ENCODE measurements around the gene FAM174C.
A peak's percentile ranks its signal among the peaks of the same experiment; 100 is the strongest.

FAM174C gene

DNA sequence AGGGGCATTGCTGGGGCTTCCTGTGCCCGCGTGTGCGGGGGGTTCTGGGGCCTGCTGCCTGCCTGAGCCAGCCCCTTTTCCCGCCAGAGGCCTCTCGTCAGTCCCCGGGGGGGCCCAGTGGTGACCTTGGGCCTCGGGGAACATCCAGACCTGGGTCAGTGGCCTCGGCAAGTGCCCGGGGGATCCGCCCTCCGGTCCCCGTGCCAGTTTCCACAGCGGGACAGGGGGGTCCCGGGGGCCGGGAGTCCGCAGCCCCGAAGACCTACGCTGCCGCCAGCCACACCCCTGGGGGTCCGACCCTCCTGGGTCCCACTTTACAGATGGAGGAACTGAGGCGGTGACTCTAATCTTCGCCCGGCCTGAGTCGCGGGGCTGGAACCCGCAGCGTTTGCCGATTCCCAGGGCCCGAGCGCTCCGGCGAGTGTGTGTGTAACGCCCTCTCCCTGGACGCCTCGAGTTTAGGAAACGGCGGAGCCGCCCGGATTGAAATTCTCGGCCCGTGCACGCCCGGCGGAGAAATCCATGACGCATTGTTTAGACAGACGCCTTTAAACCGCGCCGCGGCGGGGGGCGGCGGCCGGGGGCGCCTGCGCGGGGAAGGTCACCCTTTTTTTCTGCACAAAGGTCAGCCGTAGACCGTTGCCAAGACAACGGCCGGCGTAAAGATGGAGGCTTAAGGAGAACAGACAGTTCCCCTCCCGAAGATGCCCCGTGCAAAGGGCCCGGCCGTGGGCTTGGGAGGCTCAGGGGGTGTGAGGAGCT, 49.7 kb downstream of the FAM174C start (continued):
- TF ChIP-seq, protein P1, sequence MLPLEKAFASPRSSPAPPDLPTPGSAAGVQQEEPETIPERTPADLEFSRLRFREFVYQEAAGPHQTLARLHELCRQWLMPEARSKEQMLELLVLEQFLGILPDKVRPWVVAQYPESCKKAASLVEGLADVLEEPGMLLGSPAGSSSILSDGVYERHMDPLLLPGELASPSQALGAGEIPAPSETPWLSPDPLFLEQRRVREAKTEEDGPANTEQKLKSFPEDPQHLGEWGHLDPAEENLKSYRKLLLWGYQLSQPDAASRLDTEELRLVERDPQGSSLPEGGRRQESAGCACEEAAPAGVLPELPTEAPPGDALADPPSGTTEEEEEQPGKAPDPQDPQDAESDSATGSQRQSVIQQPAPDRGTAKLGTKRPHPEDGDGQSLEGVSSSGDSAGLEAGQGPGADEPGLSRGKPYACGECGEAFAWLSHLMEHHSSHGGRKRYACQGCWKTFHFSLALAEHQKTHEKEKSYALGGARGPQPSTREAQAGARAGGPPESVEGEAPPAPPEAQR (tag by site-specific recombination; IDR thresholded peaks at IDR 0.05): no peak

DNA sequence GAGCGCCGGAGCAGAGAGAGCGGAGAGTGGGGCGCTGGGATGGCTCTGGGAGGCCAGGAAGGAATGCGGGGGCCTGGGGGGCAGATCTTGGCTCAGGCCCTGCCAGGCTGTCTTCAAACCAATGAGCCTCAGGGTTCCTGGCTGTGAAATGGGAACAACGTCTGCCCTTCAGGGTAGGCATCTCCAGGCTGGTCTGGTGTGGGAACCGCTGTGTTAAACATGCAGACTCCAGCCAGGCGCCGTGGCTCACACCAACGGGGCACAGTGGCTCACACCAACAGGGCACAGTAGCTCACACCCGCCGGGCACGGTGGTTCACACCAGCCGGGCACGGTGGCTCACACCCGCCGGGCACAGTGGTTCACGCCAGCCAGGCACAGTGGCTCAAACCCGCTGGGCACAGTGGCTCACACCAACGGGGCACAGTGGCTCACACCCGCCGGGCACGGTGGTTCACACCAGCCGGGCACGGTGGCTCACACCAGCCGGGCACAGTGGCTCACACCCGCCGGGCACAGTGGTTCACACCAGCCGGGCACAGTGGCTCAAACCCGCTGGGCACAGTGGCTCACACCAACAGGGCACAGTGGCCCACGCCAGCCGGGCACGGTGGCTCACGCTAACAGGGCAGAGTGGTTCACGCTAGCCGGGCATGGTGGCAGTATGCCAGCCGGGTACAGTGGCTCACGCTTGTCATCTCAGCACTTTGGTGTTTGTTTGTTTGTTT, 50.4 kb downstream of the FAM174C start:
- Histone ChIP-seq H3K9me3 (ENCODE audit: control insufficient read depth, insufficient read depth, low read depth, low read length) (no peaks in the 10 kb centered on the region), H3K36me3 (ENCODE audit: control insufficient read depth in 2 of 2, insufficient read depth in 1 of 2, low read length in 2 of 2) (no peaks in the 10 kb centered on the region), H3K4me3 (ENCODE audit: low read depth, low read length) (no peak overlapping the region), H3K27ac (ENCODE audit: extremely low read depth, low read depth, low read length) (no peak overlapping the region), H3K4me1 (ENCODE audit: control insufficient read depth, insufficient read depth, low read length) (peaks cover 5% of the 10 kb centered on the region; the same call in 1 of the 2 replicates)
- CTCF ChIA-PET: interaction anchor here (0.9 kb wide), 1 partner anchor 9 kb away, joined by 3 read pairs; no protein-coding TSS in a partner anchor
- POLR2A ChIA-PET: no interaction called here
- TF ChIP-seq, protein P2, sequence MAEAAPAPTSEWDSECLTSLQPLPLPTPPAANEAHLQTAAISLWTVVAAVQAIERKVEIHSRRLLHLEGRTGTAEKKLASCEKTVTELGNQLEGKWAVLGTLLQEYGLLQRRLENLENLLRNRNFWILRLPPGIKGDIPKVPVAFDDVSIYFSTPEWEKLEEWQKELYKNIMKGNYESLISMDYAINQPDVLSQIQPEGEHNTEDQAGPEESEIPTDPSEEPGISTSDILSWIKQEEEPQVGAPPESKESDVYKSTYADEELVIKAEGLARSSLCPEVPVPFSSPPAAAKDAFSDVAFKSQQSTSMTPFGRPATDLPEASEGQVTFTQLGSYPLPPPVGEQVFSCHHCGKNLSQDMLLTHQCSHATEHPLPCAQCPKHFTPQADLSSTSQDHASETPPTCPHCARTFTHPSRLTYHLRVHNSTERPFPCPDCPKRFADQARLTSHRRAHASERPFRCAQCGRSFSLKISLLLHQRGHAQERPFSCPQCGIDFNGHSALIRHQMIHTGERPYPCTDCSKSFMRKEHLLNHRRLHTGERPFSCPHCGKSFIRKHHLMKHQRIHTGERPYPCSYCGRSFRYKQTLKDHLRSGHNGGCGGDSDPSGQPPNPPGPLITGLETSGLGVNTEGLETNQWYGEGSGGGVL (tag by site-specific recombination; IDR thresholded peaks at IDR 0.05): no peak
- TF ChIP-seq ZNF624 (tag by site-specific recombination; IDR thresholded peaks at IDR 0.05): no peak
- TF ChIP-seq, protein P3, sequence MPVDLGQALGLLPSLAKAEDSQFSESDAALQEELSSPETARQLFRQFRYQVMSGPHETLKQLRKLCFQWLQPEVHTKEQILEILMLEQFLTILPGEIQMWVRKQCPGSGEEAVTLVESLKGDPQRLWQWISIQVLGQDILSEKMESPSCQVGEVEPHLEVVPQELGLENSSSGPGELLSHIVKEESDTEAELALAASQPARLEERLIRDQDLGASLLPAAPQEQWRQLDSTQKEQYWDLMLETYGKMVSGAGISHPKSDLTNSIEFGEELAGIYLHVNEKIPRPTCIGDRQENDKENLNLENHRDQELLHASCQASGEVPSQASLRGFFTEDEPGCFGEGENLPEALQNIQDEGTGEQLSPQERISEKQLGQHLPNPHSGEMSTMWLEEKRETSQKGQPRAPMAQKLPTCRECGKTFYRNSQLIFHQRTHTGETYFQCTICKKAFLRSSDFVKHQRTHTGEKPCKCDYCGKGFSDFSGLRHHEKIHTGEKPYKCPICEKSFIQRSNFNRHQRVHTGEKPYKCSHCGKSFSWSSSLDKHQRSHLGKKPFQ (tag by site-specific recombination; IDR thresholded peaks at IDR 0.05): peak; percentile 99
- TF ChIP-seq, protein P4, sequence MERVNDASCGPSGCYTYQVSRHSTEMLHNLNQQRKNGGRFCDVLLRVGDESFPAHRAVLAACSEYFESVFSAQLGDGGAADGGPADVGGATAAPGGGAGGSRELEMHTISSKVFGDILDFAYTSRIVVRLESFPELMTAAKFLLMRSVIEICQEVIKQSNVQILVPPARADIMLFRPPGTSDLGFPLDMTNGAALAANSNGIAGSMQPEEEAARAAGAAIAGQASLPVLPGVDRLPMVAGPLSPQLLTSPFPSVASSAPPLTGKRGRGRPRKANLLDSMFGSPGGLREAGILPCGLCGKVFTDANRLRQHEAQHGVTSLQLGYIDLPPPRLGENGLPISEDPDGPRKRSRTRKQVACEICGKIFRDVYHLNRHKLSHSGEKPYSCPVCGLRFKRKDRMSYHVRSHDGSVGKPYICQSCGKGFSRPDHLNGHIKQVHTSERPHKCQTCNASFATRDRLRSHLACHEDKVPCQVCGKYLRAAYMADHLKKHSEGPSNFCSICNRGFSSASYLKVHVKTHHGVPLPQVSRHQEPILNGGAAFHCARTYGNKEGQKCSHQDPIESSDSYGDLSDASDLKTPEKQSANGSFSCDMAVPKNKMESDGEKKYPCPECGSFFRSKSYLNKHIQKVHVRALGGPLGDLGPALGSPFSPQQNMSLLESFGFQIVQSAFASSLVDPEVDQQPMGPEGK (tag by site-specific recombination; IDR thresholded peaks at IDR 0.05): 0 out of 2 replicates have a peak, but pooled peaks have one; percentile 7
- no peak for TF ChIP-seq ZNF596 (tag by site-specific recombination; IDR thresholded peaks at IDR 0.05)
- TF ChIP-seq, protein P5, sequence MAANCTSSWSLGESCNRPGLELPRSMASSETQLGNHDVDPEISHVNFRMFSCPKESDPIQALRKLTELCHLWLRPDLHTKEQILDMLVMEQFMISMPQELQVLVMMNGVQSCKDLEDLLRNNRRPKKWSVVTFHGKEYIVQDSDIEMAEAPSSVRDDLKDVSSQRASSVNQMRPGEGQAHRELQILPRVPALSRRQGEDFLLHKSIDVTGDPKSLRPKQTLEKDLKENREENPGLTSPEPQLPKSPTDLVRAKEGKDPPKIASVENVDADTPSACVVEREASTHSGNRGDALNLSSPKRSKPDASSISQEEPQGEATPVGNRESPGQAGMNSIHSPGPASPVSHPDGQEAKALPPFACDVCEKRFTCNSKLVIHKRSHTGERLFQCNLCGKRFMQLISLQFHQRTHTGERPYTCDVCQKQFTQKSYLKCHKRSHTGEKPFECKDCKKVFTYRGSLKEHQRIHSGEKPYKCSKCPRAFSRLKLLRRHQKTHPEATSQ (tag by site-specific recombination; IDR thresholded peaks at IDR 0.05): peak; percentile 94; the same call in 1 of the 2 replicates
- TF ChIP-seq ZNF843 (tag by site-specific recombination; IDR thresholded peaks at IDR 0.05): 0 out of 2 replicates have a peak, but pooled peaks have one; percentile 2
- TF ChIP-seq ZFHX2 (tag by site-specific recombination; conservative IDR thresholded peaks at IDR 0.05): 0 out of 2 replicates have a peak, but pooled peaks have one; percentile 6
- TF ChIP-seq, protein P6, sequence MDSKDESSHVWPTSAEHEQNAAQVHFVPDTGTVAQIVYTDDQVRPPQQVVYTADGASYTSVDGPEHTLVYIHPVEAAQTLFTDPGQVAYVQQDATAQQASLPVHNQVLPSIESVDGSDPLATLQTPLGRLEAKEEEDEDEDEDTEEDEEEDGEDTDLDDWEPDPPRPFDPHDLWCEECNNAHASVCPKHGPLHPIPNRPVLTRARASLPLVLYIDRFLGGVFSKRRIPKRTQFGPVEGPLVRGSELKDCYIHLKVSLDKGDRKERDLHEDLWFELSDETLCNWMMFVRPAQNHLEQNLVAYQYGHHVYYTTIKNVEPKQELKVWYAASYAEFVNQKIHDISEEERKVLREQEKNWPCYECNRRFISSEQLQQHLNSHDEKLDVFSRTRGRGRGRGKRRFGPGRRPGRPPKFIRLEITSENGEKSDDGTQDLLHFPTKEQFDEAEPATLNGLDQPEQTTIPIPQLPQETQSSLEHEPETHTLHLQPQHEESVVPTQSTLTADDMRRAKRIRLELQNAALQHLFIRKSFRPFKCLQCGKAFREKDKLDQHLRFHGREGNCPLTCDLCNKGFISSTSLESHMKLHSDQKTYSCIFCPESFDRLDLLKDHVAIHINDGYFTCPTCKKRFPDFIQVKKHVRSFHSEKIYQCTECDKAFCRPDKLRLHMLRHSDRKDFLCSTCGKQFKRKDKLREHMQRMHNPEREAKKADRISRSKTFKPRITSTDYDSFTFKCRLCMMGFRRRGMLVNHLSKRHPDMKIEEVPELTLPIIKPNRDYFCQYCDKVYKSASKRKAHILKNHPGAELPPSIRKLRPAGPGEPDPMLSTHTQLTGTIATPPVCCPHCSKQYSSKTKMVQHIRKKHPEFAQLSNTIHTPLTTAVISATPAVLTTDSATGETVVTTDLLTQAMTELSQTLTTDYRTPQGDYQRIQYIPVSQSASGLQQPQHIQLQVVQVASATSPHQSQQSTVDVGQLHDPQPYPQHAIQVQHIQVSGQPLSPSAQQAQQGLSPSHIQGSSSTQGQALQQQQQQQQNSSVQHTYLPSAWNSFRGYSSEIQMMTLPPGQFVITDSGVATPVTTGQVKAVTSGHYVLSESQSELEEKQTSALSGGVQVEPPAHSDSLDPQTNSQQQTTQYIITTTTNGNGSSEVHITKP (tag by site-specific recombination; IDR thresholded peaks at IDR 0.05): peak; percentile 1; the same call in 1 of the 2 replicates
- TF ChIP-seq, protein P7, sequence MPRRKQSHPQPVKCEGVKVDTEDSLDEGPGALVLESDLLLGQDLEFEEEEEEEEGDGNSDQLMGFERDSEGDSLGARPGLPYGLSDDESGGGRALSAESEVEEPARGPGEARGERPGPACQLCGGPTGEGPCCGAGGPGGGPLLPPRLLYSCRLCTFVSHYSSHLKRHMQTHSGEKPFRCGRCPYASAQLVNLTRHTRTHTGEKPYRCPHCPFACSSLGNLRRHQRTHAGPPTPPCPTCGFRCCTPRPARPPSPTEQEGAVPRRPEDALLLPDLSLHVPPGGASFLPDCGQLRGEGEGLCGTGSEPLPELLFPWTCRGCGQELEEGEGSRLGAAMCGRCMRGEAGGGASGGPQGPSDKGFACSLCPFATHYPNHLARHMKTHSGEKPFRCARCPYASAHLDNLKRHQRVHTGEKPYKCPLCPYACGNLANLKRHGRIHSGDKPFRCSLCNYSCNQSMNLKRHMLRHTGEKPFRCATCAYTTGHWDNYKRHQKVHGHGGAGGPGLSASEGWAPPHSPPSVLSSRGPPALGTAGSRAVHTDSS (tag by site-specific recombination; IDR thresholded peaks at IDR 0.05): no peak
- TF ChIP-seq, protein P8, sequence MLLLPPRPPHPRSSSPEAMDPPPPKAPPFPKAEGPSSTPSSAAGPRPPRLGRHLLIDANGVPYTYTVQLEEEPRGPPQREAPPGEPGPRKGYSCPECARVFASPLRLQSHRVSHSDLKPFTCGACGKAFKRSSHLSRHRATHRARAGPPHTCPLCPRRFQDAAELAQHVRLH (tag by site-specific recombination; IDR thresholded peaks at IDR 0.05): peak; percentile 77
- TF ChIP-seq ZNF121 (tag by site-specific recombination; IDR thresholded peaks at IDR 0.05): peak; percentile 81
- TF ChIP-seq ZNF707 (tag by site-specific recombination; IDR thresholded peaks at IDR 0.05): no peak
- TF ChIP-seq, protein P9, sequence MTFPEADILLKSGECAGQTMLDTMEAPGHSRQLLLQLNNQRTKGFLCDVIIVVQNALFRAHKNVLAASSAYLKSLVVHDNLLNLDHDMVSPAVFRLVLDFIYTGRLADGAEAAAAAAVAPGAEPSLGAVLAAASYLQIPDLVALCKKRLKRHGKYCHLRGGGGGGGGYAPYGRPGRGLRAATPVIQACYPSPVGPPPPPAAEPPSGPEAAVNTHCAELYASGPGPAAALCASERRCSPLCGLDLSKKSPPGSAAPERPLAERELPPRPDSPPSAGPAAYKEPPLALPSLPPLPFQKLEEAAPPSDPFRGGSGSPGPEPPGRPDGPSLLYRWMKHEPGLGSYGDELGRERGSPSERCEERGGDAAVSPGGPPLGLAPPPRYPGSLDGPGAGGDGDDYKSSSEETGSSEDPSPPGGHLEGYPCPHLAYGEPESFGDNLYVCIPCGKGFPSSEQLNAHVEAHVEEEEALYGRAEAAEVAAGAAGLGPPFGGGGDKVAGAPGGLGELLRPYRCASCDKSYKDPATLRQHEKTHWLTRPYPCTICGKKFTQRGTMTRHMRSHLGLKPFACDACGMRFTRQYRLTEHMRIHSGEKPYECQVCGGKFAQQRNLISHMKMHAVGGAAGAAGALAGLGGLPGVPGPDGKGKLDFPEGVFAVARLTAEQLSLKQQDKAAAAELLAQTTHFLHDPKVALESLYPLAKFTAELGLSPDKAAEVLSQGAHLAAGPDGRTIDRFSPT (tag by site-specific recombination; IDR thresholded peaks at IDR 0.05): peak; percentile 85
